Measurements from ENCODE around the gene LAMA4. TPM values are rescaled to one million over a fixed set of nuclear protein-coding genes. Genes with fewer than 3 reads are reported as not detected.

The LAMA4 gene
- total RNA-seq, 5 donors from 2014 or later (not counting 1 experiment from before 2014, with no cell fraction given) = 0.25 to 0.85 (median 0.56) TPM; not detected in 2

DNA sequence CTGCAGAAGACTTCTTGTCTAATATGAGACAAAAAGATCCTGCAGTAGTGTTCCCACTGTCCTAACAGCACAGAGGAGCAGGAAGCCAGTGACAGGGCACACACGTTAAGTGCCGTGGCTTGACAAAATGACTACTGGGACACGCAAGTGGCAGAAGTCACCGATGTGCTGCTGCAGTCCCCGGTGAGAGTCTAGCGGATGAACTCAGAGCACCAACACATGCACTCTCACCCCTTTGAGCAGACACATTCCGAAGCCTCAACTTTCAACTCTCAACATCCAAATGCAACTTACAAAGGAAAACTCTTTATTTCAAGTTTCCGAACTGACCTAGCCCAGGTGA, 898 bp downstream of the LAMA4 start:
- no peaks in the 10 kb centered on the region for H3K36me3 ChIP-seq (ENCODE audit: control insufficient read depth in 2 of 2, extremely low read depth in 1 of 2, insufficient read depth in 1 of 2, low read length in 1 of 2)
- no peak overlapping the region for H3K27ac ChIP-seq (ENCODE audit: low read length)
- ChIA-PET POLR2A (no interaction called here), CTCF (interaction anchor here in 1 of 2 donors (1.4 to 2.1 kb wide), 2 partner anchors 20 to 73 kb away, joined by 3 to 5 read pairs; no protein-coding TSS in a partner anchor)
- no peaks in the 10 kb centered on the region for H3K9me3 Mint-ChIP-seq
- H3K27me3 Mint-ChIP-seq = peaks cover 36 to 39% of the 10 kb centered on the region in 2 donors
- ATAC-seq (replicated peaks in 1 of 4) (peak in 3 of 4 experiments; percentile 17 to 27 (median 23)), DNase-seq (no peak)
- peaks cover 0 to 11% of the 10 kb centered on the region in 2 experiments for H3K4me1 ChIP-seq (ENCODE audit: control insufficient read depth in 1 of 2, extremely low read depth in 1 of 2, insufficient read depth in 2 of 2, low read length in 2 of 2)
- no peaks in the 10 kb centered on the region for H3K36me3 Mint-ChIP-seq
- H3K4me3 Mint-ChIP-seq = peak overlapping the region; percentile 62 to 75 (median 65)
- peaks cover 5 to 18% of the 10 kb centered on the region in 2 experiments for H3K27me3 ChIP-seq (replicated peaks in 1 of 2; ENCODE audit: control insufficient read depth in 2 of 2, extremely low read depth in 1 of 2, insufficient read depth in 2 of 2, low read length in 1 of 2)
- peaks cover 15 to 16% (median 16%) of the 10 kb centered on the region in 3 donors for H3K4me1 Mint-ChIP-seq
- 15% methylated on average over 5 of the region's 8 CpGs for WGBS (ENCODE audit: insufficient coverage)
- H3K9me3 ChIP-seq = no peaks in the 10 kb centered on the region
- H3K27ac Mint-ChIP-seq = no peak overlapping the region
- H3K4me3 ChIP-seq (ENCODE audit: control insufficient read depth in 1 of 2, extremely low read depth in 1 of 2, low read length in 1 of 2) = peak overlapping the region; percentile 4 to 90

DNA sequence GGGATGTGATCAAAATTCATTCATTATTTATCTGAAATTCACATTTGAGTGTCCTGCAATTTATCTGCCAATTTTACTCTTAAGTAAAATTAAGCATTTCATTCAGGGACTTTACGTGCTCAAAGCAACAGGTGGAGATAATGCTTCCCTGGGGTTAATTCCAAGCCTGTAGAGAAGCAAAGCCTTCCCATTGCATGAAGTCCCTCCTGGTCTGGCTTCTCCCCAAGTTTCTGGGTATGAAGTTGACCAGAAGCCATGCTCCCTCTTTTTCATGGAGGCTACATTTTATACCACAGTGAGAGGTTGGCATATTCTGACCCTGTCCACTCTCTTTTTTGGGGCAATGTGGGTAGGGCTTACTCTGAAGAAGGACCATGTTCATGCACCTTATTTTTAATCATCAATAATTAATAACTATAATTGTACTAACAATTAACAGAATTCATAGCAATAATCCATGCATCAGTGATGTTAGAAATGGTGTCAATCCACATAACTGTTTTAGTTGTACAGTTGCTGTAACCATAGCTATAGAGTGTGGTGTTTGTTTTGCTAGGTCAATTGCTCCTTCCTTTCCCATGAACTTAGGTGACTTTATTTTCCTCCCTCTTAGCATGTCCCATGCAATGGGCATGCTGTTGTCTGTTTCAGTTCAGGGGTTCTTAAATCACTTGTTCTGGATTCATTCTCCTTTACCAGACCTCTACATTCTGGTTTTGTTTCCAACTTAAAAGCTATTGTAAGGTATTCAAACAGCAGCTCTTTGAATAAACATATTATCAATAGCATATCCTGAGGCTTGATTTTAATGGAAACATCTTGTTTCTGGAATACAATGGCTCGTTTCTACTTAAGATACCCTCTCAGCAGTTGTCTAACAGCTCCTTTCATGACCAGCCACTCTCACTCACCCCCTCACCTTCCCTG, 1.5 kb downstream of the LAMA4 start:
- DNase-seq (no peak), ATAC-seq (replicated peaks in 1 of 4) (no peak)
- H3K4me1 Mint-ChIP-seq = peaks cover 15 to 16% (median 16%) of the 10 kb centered on the region in 3 donors
- POLR2A ChIA-PET = no interaction called here
- peak overlapping the region; percentile 62 to 75 (median 65) for H3K4me3 Mint-ChIP-seq
- Histone ChIP-seq H3K9me3 (no peaks in the 10 kb centered on the region), H3K4me3 (ENCODE audit: control insufficient read depth in 1 of 2, extremely low read depth in 1 of 2, low read length in 1 of 2) (no peak overlapping the region), H3K36me3 (ENCODE audit: control insufficient read depth in 2 of 2, extremely low read depth in 1 of 2, insufficient read depth in 1 of 2, low read length in 1 of 2) (no peaks in the 10 kb centered on the region), H3K27ac (ENCODE audit: low read length) (no peak overlapping the region), H3K27me3 (replicated peaks in 1 of 2; ENCODE audit: control insufficient read depth in 2 of 2, extremely low read depth in 1 of 2, insufficient read depth in 2 of 2, low read length in 1 of 2) (peaks cover 5 to 18% of the 10 kb centered on the region in 2 experiments), H3K4me1 (ENCODE audit: control insufficient read depth in 1 of 2, extremely low read depth in 1 of 2, insufficient read depth in 2 of 2, low read length in 2 of 2) (peaks cover 0 to 11% of the 10 kb centered on the region in 2 experiments)
- H3K27me3 Mint-ChIP-seq = peaks cover 38 to 42% of the 10 kb centered on the region in 2 donors
- 80% methylated on average over 1 of the region's 2 CpGs for WGBS (ENCODE audit: insufficient coverage)
- H3K36me3 Mint-ChIP-seq = no peaks in the 10 kb centered on the region
- CTCF ChIA-PET = interaction anchor here (1.0 to 1.4 kb wide), 2 partner anchors 17 to 19 kb away, joined by 3 read pairs; no protein-coding TSS in a partner anchor
- H3K27ac Mint-ChIP-seq = no peak overlapping the region
- no peaks in the 10 kb centered on the region for H3K9me3 Mint-ChIP-seq

DNA sequence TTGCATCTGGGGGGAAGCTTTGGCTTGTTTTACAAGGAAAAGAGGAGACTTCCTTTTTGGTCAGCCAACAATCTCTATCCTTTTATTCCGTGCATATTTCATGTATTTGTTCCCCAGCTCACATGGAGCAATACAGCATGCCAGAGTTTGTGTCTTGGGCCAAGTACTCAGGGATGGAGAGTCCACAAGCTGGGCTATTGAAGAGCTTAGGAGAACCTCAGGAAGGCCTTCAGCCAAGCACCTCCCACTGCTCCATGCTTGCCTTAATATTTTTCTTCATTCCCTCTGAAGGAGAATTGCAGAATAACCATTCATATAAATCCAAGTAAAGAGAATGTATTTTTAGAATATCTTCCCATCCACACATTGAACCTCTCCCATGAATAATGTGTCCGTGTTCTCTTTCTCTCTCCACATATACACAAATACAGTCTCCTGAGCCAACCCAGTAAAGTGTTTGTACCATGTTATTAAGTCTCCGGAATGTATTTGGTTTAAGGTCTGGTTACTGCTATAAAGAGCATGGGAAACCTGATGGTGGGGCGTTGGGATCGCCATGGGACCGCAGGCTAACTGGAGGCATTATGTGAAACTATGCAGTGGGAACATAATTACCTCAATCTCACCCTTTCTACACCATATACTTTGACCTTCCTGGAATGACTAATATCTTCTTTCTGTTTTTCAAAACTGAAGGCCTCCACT, 3.0 kb downstream of the LAMA4 start:
- Mint-ChIP-seq H3K27me3 (peaks cover 36 to 41% of the 10 kb centered on the region in 2 donors), H3K9me3 (no peaks in the 10 kb centered on the region), H3K4me3 (no peak overlapping the region), H3K27ac (no peak overlapping the region), H3K4me1 (peaks cover 15 to 16% (median 16%) of the 10 kb centered on the region in 3 donors), H3K36me3 (no peaks in the 10 kb centered on the region)
- H3K4me1 ChIP-seq (ENCODE audit: control insufficient read depth in 1 of 2, extremely low read depth in 1 of 2, insufficient read depth in 2 of 2, low read length in 2 of 2) = peaks cover 0 to 11% of the 10 kb centered on the region in 2 experiments
- CTCF ChIA-PET = interaction anchor here in 1 of 2 donors (1.1 kb wide), 1 partner anchor 10 kb away, joined by 3 read pairs; no protein-coding TSS in a partner anchor
- WGBS (ENCODE audit: insufficient coverage) = no CpG with 5 or more reads among the region's 6 CpGs
- ATAC-seq (replicated peaks in 1 of 4) (no peak), DNase-seq (no peak)
- no peak overlapping the region for H3K4me3 ChIP-seq (ENCODE audit: control insufficient read depth in 1 of 2, extremely low read depth in 1 of 2, low read length in 1 of 2)
- H3K36me3 ChIP-seq (ENCODE audit: control insufficient read depth in 2 of 2, extremely low read depth in 1 of 2, insufficient read depth in 1 of 2, low read length in 1 of 2) = no peaks in the 10 kb centered on the region
- H3K9me3 ChIP-seq = no peaks in the 10 kb centered on the region
- H3K27me3 ChIP-seq (replicated peaks in 1 of 2; ENCODE audit: control insufficient read depth in 2 of 2, extremely low read depth in 1 of 2, insufficient read depth in 2 of 2, low read length in 1 of 2) = peaks cover 5 to 18% of the 10 kb centered on the region in 2 experiments
- no peak overlapping the region for H3K27ac ChIP-seq (ENCODE audit: low read length)
- POLR2A ChIA-PET = no interaction called here

DNA sequence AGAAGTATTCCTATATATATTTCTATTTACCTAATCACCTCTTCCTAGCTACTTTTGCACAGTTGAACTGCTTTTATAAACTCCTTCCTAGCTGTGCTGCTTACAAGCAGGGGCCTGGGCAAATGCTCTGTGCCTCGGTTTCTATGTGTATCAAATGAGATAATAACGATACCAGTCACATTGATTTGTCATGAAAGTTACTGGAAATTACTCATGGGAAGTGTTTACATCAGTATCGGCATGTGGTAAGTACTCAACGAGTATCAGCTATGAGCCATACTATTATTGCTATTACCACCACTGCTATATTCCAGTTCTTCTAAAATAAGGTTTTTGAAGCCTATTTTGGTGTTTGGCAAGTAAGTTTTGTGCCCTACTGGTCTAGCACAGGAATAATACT, 4.9 kb downstream of the LAMA4 start:
- Histone ChIP-seq H3K36me3 (ENCODE audit: control insufficient read depth in 2 of 2, extremely low read depth in 1 of 2, insufficient read depth in 1 of 2, low read length in 1 of 2) (no peaks in the 10 kb centered on the region), H3K27ac (ENCODE audit: low read length) (no peak overlapping the region), H3K4me3 (ENCODE audit: control insufficient read depth in 1 of 2, extremely low read depth in 1 of 2, low read length in 1 of 2) (no peak overlapping the region), H3K4me1 (ENCODE audit: control insufficient read depth in 1 of 2, extremely low read depth in 1 of 2, insufficient read depth in 2 of 2, low read length in 2 of 2) (peaks cover 0 to 11% of the 10 kb centered on the region in 2 experiments), H3K27me3 (replicated peaks in 1 of 2; ENCODE audit: control insufficient read depth in 2 of 2, extremely low read depth in 1 of 2, insufficient read depth in 2 of 2, low read length in 1 of 2) (peaks cover 5 to 12% of the 10 kb centered on the region in 2 experiments), H3K9me3 (no peaks in the 10 kb centered on the region)
- Mint-ChIP-seq H3K27me3 (peaks cover 28 to 31% of the 10 kb centered on the region in 2 donors), H3K27ac (no peak overlapping the region), H3K4me3 (no peak overlapping the region), H3K36me3 (no peaks in the 10 kb centered on the region), H3K9me3 (no peaks in the 10 kb centered on the region), H3K4me1 (peaks cover 12 to 14% (median 13%) of the 10 kb centered on the region in 3 donors)
- no peak for DNase-seq
- ChIA-PET CTCF (no interaction called here), POLR2A (no interaction called here)
- no CpG with 5 or more reads among the region's 4 CpGs for WGBS (ENCODE audit: insufficient coverage)
- ATAC-seq (replicated peaks in 1 of 4) = no peak

DNA sequence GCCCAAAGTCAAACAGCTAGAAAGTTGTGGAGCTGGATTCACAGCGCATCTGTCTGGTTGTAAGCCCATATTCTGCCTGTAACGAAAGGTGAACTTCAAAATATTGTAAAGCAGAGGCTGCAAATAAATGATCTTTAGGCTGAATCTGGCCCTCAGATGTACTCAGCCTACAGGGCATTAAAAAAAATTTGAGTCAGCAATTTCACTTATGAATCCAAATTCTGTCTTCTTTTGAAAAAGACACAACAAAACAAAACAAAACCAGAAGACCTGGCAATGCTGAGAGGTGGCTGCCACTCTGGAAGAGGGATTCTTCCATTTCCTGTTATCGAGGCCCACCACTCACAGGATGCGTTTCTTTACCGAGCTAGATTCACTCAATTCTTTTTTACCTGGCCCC, 7.1 kb downstream of the LAMA4 start:
- Mint-ChIP-seq H3K4me1 (peaks cover 6 to 8% (median 6%) of the 10 kb centered on the region in 3 donors), H3K4me3 (no peak overlapping the region), H3K27ac (no peak overlapping the region), H3K9me3 (no peaks in the 10 kb centered on the region), H3K36me3 (no peaks in the 10 kb centered on the region), H3K27me3 (peaks cover 16% of the 10 kb centered on the region in 2 donors)
- no peaks in the 10 kb centered on the region for H3K36me3 ChIP-seq (ENCODE audit: control insufficient read depth in 2 of 2, extremely low read depth in 1 of 2, insufficient read depth in 1 of 2, low read length in 1 of 2)
- 79% methylated on average over 3 of the region's 5 CpGs for WGBS (ENCODE audit: insufficient coverage)
- no peak overlapping the region for H3K4me3 ChIP-seq (ENCODE audit: control insufficient read depth in 1 of 2, extremely low read depth in 1 of 2, low read length in 1 of 2)
- no peaks in the 10 kb centered on the region for H3K9me3 ChIP-seq
- H3K4me1 ChIP-seq (ENCODE audit: control insufficient read depth in 1 of 2, extremely low read depth in 1 of 2, insufficient read depth in 2 of 2, low read length in 2 of 2) = peaks cover 0 to 5% of the 10 kb centered on the region in 2 experiments
- DNase-seq (no peak), ATAC-seq (replicated peaks in 1 of 4) (no peak)
- POLR2A ChIA-PET = no interaction called here
- CTCF ChIA-PET = no interaction called here
- peaks cover 3 to 5% of the 10 kb centered on the region in 2 experiments for H3K27me3 ChIP-seq (replicated peaks in 1 of 2; ENCODE audit: control insufficient read depth in 2 of 2, extremely low read depth in 1 of 2, insufficient read depth in 2 of 2, low read length in 1 of 2)
- H3K27ac ChIP-seq (ENCODE audit: low read length) = no peak overlapping the region

DNA sequence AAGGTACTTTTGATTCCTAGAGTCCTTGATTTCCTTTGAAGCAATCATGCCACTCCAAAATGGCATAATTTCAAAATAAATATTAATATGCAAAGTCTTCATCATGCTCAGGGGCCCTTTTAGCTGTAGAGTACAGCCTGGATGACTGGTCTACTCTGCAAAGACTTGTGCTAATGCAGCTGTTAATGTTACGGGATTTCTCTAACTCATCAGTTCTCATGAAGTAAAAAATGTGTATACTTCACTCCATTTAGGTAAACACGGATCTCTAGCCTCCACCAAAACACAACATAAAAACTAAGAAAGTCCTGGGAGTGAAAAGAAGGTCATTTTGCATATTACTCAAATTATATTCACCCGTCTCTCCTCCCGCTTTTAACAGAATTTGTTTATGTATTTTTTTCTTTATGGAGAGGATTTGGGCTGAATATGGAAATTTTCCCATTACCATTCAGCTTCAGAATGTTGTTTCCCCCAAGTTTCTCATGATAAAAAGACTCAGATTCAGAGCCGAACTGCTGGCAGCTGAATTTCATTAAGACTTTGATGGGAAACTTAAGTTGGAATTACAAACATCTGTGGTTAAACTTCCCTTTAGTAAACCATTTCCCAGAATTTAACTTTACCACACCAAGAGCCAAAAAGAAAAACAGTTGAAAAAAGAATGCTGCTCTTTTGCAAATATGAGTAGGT, 8.7 kb downstream of the LAMA4 start:
- Mint-ChIP-seq H3K27ac (no peak overlapping the region), H3K4me1 (peaks cover 12 to 16% (median 14%) of the 10 kb centered on the region in 3 donors), H3K4me3 (no peak overlapping the region), H3K27me3 (peaks cover 11 to 12% of the 10 kb centered on the region in 2 donors), H3K9me3 (no peaks in the 10 kb centered on the region), H3K36me3 (no peaks in the 10 kb centered on the region)
- Histone ChIP-seq H3K9me3 (no peaks in the 10 kb centered on the region), H3K4me1 (ENCODE audit: control insufficient read depth in 1 of 2, extremely low read depth in 1 of 2, insufficient read depth in 2 of 2, low read length in 2 of 2) (peaks cover 0 to 5% of the 10 kb centered on the region in 2 experiments), H3K27me3 (replicated peaks in 1 of 2; ENCODE audit: control insufficient read depth in 2 of 2, extremely low read depth in 1 of 2, insufficient read depth in 2 of 2, low read length in 1 of 2) (peaks cover 0 to 3% of the 10 kb centered on the region in 2 experiments), H3K27ac (ENCODE audit: low read length) (no peak overlapping the region), H3K4me3 (ENCODE audit: control insufficient read depth in 1 of 2, extremely low read depth in 1 of 2, low read length in 1 of 2) (no peak overlapping the region), H3K36me3 (ENCODE audit: control insufficient read depth in 2 of 2, extremely low read depth in 1 of 2, insufficient read depth in 1 of 2, low read length in 1 of 2) (no peaks in the 10 kb centered on the region)
- ChIA-PET POLR2A (interaction anchor here in 1 of 2 donors (0.6 kb wide), 1 partner anchor 1947 kb away, joined by 3 read pairs; no protein-coding TSS in a partner anchor), CTCF (no interaction called here)
- no CpG with 5 or more reads among the region's 5 CpGs for WGBS (ENCODE audit: insufficient coverage)
- ATAC-seq (replicated peaks in 1 of 4) (no peak), DNase-seq (no peak)
